ENCODE data around the gene DYRK4. TPM values are rescaled to one million over a fixed set of nuclear protein-coding genes. Genes with fewer than 3 reads are reported as not detected.

The DYRK4 gene
- total and polyA plus RNA-seq, 2 of the 13 experiments (the other 11 are each of a cell fraction or from before 2014, with no cell fraction given) = 29.4 to 40.2 TPM

DNA sequence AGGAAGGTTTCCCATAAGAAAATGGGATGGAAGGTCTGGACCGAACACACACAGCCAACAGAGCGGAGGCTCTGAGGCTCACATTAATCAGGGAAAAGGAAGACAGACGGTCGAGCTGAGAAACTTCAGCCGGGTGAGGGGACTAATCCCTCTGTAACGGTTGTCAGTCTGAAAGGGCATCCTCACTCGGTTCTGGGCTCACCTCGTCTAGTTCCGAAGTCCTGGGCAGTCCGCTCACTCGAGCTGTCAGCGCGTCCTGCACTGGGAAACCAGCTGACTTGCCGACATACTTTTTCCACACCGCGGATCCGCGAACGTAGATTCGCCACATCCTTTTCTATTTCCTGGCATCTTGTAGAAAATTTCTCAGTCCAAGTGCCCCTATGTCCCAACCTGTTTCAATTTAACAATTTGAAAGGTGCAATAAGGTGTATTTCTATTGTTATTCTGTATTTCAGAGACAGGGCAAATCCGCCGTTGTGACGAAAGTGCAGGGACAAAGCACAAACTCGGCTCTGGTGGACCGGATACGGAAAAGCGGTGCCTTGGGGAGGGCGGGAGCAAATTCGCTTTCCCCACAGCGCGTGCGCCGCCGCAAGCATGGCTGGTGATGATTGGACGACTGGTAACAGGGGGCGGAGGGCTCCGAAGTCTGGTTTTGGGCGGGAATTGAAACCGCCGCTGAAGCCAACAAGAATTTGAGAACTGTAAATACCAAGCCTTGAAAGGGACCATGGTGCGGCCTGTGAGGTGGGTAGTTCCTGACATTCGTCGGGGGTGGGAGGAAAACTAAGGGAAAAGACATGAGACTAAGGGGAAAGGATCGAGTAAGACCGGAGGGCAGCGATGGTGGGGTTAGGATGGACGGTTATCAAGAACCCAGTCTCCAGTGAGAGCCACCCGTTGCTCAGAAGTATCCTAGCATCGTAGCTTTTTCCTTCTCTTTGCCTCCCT, 23.5 kb upstream of the DYRK4 start, which contains the start of gene RAD51AP1 (continued):
- TF ChIP-seq, protein P1, sequence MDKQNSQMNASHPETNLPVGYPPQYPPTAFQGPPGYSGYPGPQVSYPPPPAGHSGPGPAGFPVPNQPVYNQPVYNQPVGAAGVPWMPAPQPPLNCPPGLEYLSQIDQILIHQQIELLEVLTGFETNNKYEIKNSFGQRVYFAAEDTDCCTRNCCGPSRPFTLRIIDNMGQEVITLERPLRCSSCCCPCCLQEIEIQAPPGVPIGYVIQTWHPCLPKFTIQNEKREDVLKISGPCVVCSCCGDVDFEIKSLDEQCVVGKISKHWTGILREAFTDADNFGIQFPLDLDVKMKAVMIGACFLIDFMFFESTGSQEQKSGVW (CRISPR knock-in tag; IDR thresholded peaks at IDR 0.05; ENCODE audit: borderline replicate concordance) = no peak
- TF ChIP-seq PRPF4 (IDR thresholded peaks at IDR 0.05; ENCODE audit: low read depth, low read length, poor library complexity, severe bottlenecking) (no peak), MIER3 (CRISPR knock-in tag; IDR thresholded peaks at IDR 0.05; ENCODE audit: borderline replicate concordance) (peak; percentile 40; the same call in 1 of the 2 replicates), KDM5B (CRISPR knock-in tag; IDR thresholded peaks at IDR 0.05; ENCODE audit: borderline replicate concordance) (peak; percentile 81; the same call in 1 of the 2 replicates), FOXK1 (CRISPR knock-in tag; IDR thresholded peaks at IDR 0.05; ENCODE audit: borderline replicate concordance, low read depth) (peak; percentile 84), KDM1A (CRISPR knock-in tag; IDR thresholded peaks at IDR 0.05) (no peak), ZNF496 (CRISPR knock-in tag; IDR thresholded peaks at IDR 0.05; ENCODE audit: insufficient replicate concordance) (no peak), AGO2 (optimal IDR thresholded peaks at IDR 0.05; ENCODE audit: low read depth, low read length) (no peak), SNRNP70 (IDR thresholded peaks at IDR 0.05; ENCODE audit: low read depth, low read length) (no peak), ZNF775 (CRISPR knock-in tag; IDR thresholded peaks at IDR 0.05; ENCODE audit: borderline replicate concordance) (no peak), ZNF180 (CRISPR knock-in tag; IDR thresholded peaks at IDR 0.05; ENCODE audit: borderline replicate concordance, low read depth) (no peak), BORCS8-MEF2B (CRISPR knock-in tag; IDR thresholded peaks at IDR 0.05) (no peak), CAMTA2 (CRISPR knock-in tag; IDR thresholded peaks at IDR 0.05; ENCODE audit: borderline replicate concordance) (no peak), ZNF724P (CRISPR knock-in tag; IDR thresholded peaks at IDR 0.05; ENCODE audit: borderline replicate concordance) (no peak; the same call in 1 of the 2 replicates), SPEN (CRISPR knock-in tag; IDR thresholded peaks at IDR 0.05; ENCODE audit: low read depth) (peak; percentile 83; the same call in 1 of the 2 replicates), RNF2 (conservative IDR thresholded peaks at IDR 0.05; ENCODE audit: low read depth) (no peak), SRSF9 (IDR thresholded peaks at IDR 0.05; ENCODE audit: borderline replicate concordance, insufficient read depth, low read depth, low read length, poor library complexity, severe bottlenecking) (no peak)
- TF ChIP-seq, protein P2, sequence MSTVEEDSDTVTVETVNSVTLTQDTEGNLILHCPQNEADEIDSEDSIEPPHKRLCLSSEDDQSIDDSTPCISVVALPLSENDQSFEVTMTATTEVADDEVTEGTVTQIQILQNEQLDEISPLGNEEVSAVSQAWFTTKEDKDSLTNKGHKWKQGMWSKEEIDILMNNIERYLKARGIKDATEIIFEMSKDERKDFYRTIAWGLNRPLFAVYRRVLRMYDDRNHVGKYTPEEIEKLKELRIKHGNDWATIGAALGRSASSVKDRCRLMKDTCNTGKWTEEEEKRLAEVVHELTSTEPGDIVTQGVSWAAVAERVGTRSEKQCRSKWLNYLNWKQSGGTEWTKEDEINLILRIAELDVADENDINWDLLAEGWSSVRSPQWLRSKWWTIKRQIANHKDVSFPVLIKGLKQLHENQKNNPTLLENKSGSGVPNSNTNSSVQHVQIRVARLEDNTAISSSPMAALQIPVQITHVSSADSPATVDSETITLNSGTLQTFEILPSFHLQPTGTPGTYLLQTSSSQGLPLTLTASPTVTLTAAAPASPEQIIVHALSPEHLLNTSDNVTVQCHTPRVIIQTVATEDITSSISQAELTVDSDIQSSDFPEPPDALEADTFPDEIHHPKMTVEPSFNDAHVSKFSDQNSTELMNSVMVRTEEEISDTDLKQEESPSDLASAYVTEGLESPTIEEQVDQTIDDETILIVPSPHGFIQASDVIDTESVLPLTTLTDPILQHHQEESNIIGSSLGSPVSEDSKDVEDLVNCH (CRISPR knock-in tag; IDR thresholded peaks at IDR 0.05) = no peak
- TF ChIP-seq, protein P3, sequence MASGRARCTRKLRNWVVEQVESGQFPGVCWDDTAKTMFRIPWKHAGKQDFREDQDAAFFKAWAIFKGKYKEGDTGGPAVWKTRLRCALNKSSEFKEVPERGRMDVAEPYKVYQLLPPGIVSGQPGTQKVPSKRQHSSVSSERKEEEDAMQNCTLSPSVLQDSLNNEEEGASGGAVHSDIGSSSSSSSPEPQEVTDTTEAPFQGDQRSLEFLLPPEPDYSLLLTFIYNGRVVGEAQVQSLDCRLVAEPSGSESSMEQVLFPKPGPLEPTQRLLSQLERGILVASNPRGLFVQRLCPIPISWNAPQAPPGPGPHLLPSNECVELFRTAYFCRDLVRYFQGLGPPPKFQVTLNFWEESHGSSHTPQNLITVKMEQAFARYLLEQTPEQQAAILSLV (CRISPR knock-in tag; IDR thresholded peaks at IDR 0.05; ENCODE audit: borderline replicate concordance) = no peak
- TF ChIP-seq, protein P4, sequence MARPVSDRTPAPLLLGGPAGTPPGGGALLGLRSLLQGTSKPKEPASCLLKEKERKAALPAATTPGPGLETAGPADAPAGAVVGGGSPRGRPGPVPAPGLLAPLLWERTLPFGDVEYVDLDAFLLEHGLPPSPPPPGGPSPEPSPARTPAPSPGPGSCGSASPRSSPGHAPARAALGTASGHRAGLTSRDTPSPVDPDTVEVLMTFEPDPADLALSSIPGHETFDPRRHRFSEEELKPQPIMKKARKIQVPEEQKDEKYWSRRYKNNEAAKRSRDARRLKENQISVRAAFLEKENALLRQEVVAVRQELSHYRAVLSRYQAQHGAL (CRISPR knock-in tag; IDR thresholded peaks at IDR 0.05; ENCODE audit: not compliant biosample characterization) = no peak
